ENCODE results near the gene MEIS2. TPM values are rescaled to one million over a fixed set of nuclear protein-coding genes. Genes with fewer than 3 reads are reported as not detected.

Gene MEIS2
- polyA plus RNA-seq, 4 donors: 138 to 178 (median 147) TPM

DNA sequence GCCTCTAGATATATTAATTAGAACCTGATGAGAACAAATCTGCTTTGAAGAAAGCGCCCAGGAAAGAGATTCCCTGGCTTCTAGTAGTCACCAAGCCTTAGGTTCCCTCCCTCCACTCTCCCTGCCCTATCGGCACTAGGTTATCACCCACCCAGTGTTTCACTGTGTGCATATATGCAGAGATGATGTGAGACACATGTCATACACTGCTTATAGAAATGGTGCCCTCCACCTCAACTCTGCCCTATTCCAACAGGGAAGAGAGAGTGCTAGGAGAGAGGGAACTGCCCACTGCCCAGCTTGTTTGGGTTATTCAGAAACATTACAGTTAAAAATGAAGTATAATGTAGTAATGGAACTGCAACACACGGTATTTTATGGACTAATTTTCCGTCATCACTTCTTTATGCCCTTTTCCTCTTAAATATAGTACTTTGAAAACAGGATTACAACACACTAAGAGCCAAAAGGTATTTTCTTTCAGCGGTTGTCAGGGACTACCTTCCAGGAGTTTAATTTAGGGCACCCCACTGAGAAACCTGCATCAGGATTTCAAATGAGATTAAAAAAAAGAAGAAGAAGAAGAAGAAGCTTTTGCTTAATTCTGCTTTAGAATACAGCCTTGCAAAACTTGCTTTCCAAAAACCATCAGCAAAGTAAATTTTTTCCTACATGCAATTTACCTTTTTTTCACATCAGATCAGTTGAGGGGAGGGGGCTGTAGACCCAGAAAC lies 55.3 kb downstream of the MEIS2 start:
- DNase-seq (ENCODE audit: low read depth in 4 of 4, low spot score in 2 of 4): no peak

- DNase-seq (ENCODE audit: low read depth in 4 of 4, low spot score in 2 of 4): no peak
These were observed 58.5 kb downstream of the MEIS2 start for GRCh38 chr15:37041836-37042235.

DNA sequence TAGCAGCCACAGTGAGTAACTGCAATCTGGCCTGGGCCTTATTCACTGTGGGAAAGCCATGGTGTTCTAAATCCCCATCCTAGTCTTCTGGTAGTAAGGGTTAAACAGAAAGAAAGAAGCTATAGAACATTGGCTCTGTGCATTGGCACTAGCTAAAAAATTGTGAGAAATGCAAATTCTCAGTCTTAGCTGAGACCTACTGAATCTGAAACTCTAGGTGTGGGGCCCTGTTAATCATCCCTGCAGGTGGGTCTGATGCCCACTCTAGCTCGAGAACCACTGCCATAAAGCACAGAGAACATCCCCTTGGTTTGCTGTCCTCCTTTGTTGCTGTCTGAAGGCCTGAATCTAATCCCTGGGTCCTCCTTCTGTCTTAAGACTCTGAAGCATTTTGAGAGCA lies 59.3 kb downstream of the MEIS2 start:
- DNase-seq (ENCODE audit: low read depth in 4 of 4, low spot score in 2 of 4): no peak

- DNase-seq (ENCODE audit: low read depth in 4 of 4, low spot score in 2 of 4): no peak
These were observed 60.1 kb downstream of the MEIS2 start for GRCh38 chr15:37040072-37040742.

GRCh38 chr15:37038716-37039106 lies 61.6 kb downstream of the MEIS2 start:
- no peak for DNase-seq (ENCODE audit: low read depth in 4 of 4, low spot score in 2 of 4)

- DNase-seq (ENCODE audit: low read depth in 4 of 4, low spot score in 2 of 4): no peak
These were observed 62.3 kb downstream of the MEIS2 start for GRCh38 chr15:37037850-37038715.

GRCh38 chr15:37037071-37037655 lies 63.2 kb downstream of the MEIS2 start:
- DNase-seq (ENCODE audit: low read depth in 4 of 4, low spot score in 2 of 4): no peak

- no peak for DNase-seq (ENCODE audit: low read depth in 4 of 4, low spot score in 2 of 4)
These were observed 65.3 kb downstream of the MEIS2 start for GRCh38 chr15:37034835-37035748.

- no peak for DNase-seq (ENCODE audit: low read depth in 4 of 4, low spot score in 2 of 4)
These were observed 66.0 kb downstream of the MEIS2 start for GRCh38 chr15:37034392-37034791.

GRCh38 chr15:37032091-37032775 lies 68.1 kb downstream of the MEIS2 start:
- no peak for DNase-seq (ENCODE audit: low read depth in 4 of 4, low spot score in 2 of 4)

- no peak for DNase-seq (ENCODE audit: low read depth in 4 of 4, low spot score in 2 of 4)
These were observed 69.2 kb downstream of the MEIS2 start for GRCh38 chr15:37031198-37031597.

GRCh38 chr15:37028625-37029296 lies 71.6 kb downstream of the MEIS2 start:
- no peak for DNase-seq (ENCODE audit: low read depth in 4 of 4, low spot score in 2 of 4)

DNA sequence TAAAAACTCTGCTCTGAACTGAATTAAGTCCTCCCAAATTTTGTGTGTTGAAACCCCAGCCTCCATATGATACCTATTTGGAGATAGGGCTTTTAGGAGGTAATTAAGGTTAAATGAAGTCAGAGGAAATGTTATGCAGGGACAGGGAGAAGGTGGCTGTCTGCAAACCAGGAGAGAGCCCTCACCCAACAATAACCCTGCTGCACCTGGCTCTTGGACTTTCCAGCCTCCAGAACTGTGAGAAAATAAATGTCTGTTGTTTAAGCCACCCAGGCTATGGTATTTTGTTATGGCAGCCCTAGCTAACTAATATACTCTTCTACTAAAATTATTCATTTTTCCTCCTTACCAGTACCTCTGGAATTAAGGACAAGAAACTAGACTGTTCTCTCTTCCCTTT lies 79.5 kb downstream of the MEIS2 start:
- no peak for DNase-seq (ENCODE audit: low read depth in 4 of 4, low spot score in 2 of 4)

- no peak for DNase-seq (ENCODE audit: low read depth in 4 of 4, low spot score in 2 of 4)
These were observed 80.6 kb downstream of the MEIS2 start for GRCh38 chr15:37019479-37020433.

DNA sequence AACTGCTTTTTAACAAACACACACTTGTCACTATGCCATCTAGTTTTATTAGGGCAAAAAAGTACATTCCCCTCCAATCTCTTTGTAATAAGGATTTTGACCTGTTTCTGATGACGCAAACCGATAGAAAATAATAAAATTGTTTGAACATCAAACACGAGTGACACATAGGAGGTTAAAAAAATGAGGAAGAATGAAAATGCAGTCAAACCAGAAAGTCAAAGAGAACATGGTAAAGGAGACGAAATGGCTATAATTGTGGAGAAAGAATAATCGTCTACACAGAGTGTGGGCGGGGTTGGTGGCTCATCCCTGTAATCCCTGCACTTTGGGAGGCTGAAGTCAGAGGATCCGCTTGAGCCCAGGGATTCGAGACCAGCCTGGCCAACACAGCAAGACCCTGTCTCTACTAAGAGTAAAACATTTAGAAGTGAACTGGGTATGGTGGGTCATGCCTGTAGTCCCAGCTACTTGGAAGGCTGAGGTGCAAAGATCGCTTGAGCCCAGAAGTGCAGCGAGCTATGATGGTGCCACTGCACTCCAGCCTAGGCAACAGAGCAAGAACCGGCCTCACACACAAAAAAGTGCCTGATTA lies 83.2 kb downstream of the MEIS2 start:
- no peak for DNase-seq (ENCODE audit: low read depth in 4 of 4, low spot score in 2 of 4)

DNA sequence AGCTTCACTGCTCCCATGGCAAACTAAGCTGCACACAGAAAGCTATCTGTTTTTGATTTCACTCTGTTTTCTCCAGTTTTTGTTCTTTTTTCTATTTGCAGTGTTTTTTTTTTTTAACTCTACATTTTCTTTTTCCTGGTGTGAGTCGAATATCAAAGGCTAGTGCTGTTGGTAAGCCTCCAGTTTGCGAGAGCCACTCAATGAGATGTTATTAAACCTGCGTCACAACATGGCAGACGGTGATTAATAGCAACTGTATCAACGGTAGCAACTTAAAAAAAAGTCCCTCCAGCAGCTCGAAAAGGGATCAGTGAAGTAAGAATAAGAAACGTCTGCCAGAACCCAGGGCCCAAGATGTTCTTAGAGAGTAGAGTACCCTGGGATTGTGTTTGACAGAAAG lies 84.1 kb downstream of the MEIS2 start:
- DNase-seq (ENCODE audit: low read depth in 4 of 4, low spot score in 2 of 4): no peak

DNA sequence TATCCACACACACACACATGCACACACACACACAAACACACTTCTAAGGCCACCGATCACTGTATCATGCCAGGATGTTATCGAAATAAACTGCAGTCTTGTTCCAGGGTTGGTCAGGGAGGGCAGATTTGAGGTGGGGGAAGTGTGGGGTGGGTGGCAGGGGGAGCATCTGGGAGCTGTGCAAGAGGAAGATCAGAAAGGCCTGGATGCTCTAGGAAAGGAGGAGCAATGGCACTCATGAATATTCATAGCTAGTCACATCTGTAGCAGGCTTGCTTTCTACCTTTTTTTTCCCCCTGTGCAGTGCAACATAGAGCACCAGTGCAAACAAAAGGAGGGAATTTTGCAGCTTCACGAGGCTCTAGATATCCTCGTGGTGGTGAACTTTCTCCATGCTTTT lies 84.9 kb downstream of the MEIS2 start:
- no peak for DNase-seq (ENCODE audit: low read depth in 4 of 4, low spot score in 2 of 4)
